Activated CD4-positive, alpha-beta T cell treated with anti-CD3 and anti-CD28 coated beads, Interleukin-2, amount 50 U/mL, for 16 hours (primary cell): Measurements from ENCODE around the gene BAZ1B.
"Not testable (repeated sequence)": the region's sequence is repeated elsewhere in the genome, so short reads cannot be mapped to it uniquely, and the experiment has no call there.

Source experiments
- DNase-seq: peaks from one replicate; pipeline ENCODE4 v3.0.0-alpha.2; 2020

BAZ1B gene

GRCh38 chr7:73522105-73522872 lies at the start of gene BAZ1B:
Gene BAZ1B (minus strand): TSS chr7:73522293. CDS start chr7:73521933, 360 bp downstream.
- peak; percentile 99 for DNase-seq

- DNase-seq, result no peak
Measured at GRCh38 chr7:73570977-73571376, 48.9 kb upstream of the BAZ1B start.

GRCh38 chr7:73570521-73570920 lies 48.4 kb upstream of the BAZ1B start:
- DNase-seq, result no peak

- no peak for DNase-seq
Measured at GRCh38 chr7:73569042-73569608, 47.0 kb upstream of the BAZ1B start.

- no peak for DNase-seq
Measured at GRCh38 chr7:73567846-73568685, 46.0 kb upstream of the BAZ1B start.

- no peak for DNase-seq
Measured at GRCh38 chr7:73567140-73567539, 45.0 kb upstream of the BAZ1B start.

- DNase-seq, result not testable (repeated sequence)
Measured at GRCh38 chr7:73566431-73566830, 44.3 kb upstream of the BAZ1B start.

GRCh38 chr7:73565675-73566340 lies 43.7 kb upstream of the BAZ1B start:
- DNase-seq, result no peak

GRCh38 chr7:73560109-73560835 lies 38.2 kb upstream of the BAZ1B start:
- DNase-seq, result peak; percentile 46

GRCh38 chr7:73557397-73558257 lies 35.5 kb upstream of the BAZ1B start, which contains the start of gene BCL7B:
Gene BCL7B (minus strand): TSS chr7:73557690. CDS start chr7:73557578, 112 bp downstream.
- peak; percentile 75 for DNase-seq

GRCh38 chr7:73557108-73557396 lies 35.0 kb upstream of the BAZ1B start:
- DNase-seq, result peak; percentile 94

- no peak for DNase-seq
Measured at GRCh38 chr7:73556208-73557107, 34.4 kb upstream of the BAZ1B start.

GRCh38 chr7:73555411-73555982 lies 33.4 kb upstream of the BAZ1B start:
- DNase-seq, result no peak

GRCh38 chr7:73550093-73550492 lies 28.0 kb upstream of the BAZ1B start:
- not testable (repeated sequence) for DNase-seq

- no peak for DNase-seq
Measured at GRCh38 chr7:73549176-73549575, 27.1 kb upstream of the BAZ1B start.

- no peak for DNase-seq
Measured at GRCh38 chr7:73547841-73548240, 25.7 kb upstream of the BAZ1B start.

GRCh38 chr7:73544678-73545077 lies 22.6 kb upstream of the BAZ1B start:
- DNase-seq, result no peak

GRCh38 chr7:73541722-73542121 lies 19.6 kb upstream of the BAZ1B start:
- no peak for DNase-seq

GRCh38 chr7:73539709-73540108 lies 17.6 kb upstream of the BAZ1B start:
- no peak for DNase-seq

GRCh38 chr7:73538510-73538909 lies 16.4 kb upstream of the BAZ1B start:
- DNase-seq, result not testable (repeated sequence)
